HepG2 (cell line): ENCODE results near the gene NRL. TPM values are rescaled to one million over a fixed set of nuclear protein-coding genes. Genes with fewer than 3 reads are reported as not detected.
A peak's percentile ranks its signal among the peaks of the same experiment; 100 is the strongest.

Source experiments
- ATM ChIP-seq: fragments of 450-650 bp; IDR thresholded peaks from 2 replicates; pipeline ENCODE4 v1.7.1; 2017; ENCODE audit warnings: mild to moderate bottlenecking, borderline replicate concordance
- ELF1 ChIP-seq: sonication (generic); formaldehyde crosslinking; IDR thresholded peaks from 2 replicates; pipeline ENCODE4 v1.4.0; 2020; ENCODE audit warnings: missing genetic modification reagents
- EP300 ChIP-seq, 3 experiments: sonication (generic) in 1 of 3; formaldehyde crosslinking in 1 of 3; IDR thresholded peaks; 2 replicates each; pipeline versions ENCODE4 v1.5.1 to v1.6.1; 2011 to 2020; ENCODE audit warnings: low read depth in 2 of 3, low read length in 2 of 3, borderline replicate concordance in 1 of 3, improper control_type of control experiment in 1 of 3, mild to moderate bottlenecking in 1 of 3, missing genetic modification reagents in 1 of 3, moderate library complexity in 1 of 3
- FOXO1 ChIP-seq: sonication (generic); formaldehyde crosslinking; IDR thresholded peaks from 2 replicates; pipeline ENCODE4 v1.4.0; 2020; ENCODE audit warnings: missing genetic modification reagents
- HIVEP1 ChIP-seq: sonication (generic); formaldehyde crosslinking; IDR thresholded peaks from 2 replicates; pipeline ENCODE4 v1.4.0; 2020; ENCODE audit warnings: mild to moderate bottlenecking, missing genetic modification reagents
- HMGXB4 ChIP-seq, 2 experiments: sonication (generic) in 1 of 2; formaldehyde crosslinking in 1 of 2; IDR thresholded peaks; 2 replicates each; pipeline versions ENCODE4 v1.4.0 to v1.6.1; 2018 to 2020; ENCODE audit warnings: missing genetic modification reagents in 2 of 2, borderline replicate concordance in 1 of 2, low read depth in 1 of 2, mild to moderate bottlenecking in 1 of 2, missing biosample characterization in 1 of 2
- HOXA3 ChIP-seq: sonication (generic); formaldehyde crosslinking; IDR thresholded peaks from 2 replicates; pipeline ENCODE4 v1.5.0; 2020; ENCODE audit warnings: missing genetic modification reagents
- KAT8 ChIP-seq: IDR thresholded peaks from 2 replicates; pipeline ENCODE4 v1.6.1; 2016; ENCODE audit warnings: missing genetic modification reagents, missing compliant biosample characterization
- NFE2 ChIP-seq: sonication (generic); formaldehyde crosslinking; IDR thresholded peaks from 2 replicates; pipeline ENCODE4 v1.4.0; 2020; ENCODE audit warnings: missing genetic modification reagents
- NR3C1 ChIP-seq: sonication (generic); formaldehyde crosslinking; IDR thresholded peaks from 2 replicates; pipeline ENCODE4 v1.4.0; 2020; ENCODE audit warnings: missing genetic modification reagents
- ONECUT2 ChIP-seq: sonication (generic); formaldehyde crosslinking; IDR thresholded peaks from 2 replicates; pipeline ENCODE4 v1.4.0; 2020; ENCODE audit warnings: missing genetic modification reagents
- WIZ ChIP-seq: sonication (generic); formaldehyde crosslinking; IDR thresholded peaks from 2 replicates; pipeline ENCODE4 v1.5.1; 2020; ENCODE audit warnings: mild to moderate bottlenecking, missing genetic modification reagents
- ZBTB38 ChIP-seq: sonication (generic); formaldehyde crosslinking; IDR thresholded peaks from 2 replicates; pipeline ENCODE4 v1.5.1; 2020; ENCODE audit warnings: mild to moderate bottlenecking, missing genetic modification reagents
- ZNF451 ChIP-seq: sonication (generic); formaldehyde crosslinking; IDR thresholded peaks from 2 replicates; pipeline ENCODE4 v1.5.0; 2020; ENCODE audit warnings: mild to moderate bottlenecking, missing genetic modification reagents
- ZNF512B ChIP-seq: sonication (generic); formaldehyde crosslinking; IDR thresholded peaks from 2 replicates; pipeline ENCODE4 v1.5.1; 2020; ENCODE audit warnings: missing genetic modification reagents, mild to moderate bottlenecking, borderline replicate concordance
- ZNF879 ChIP-seq: sonication (generic); formaldehyde crosslinking; IDR thresholded peaks from 2 replicates; pipeline ENCODE4 v1.8.1; 2023; ENCODE audit warnings: missing genetic modification reagents
- polyA plus RNA-seq, 8 experiments: library from polyadenylated mRNA; depleted of rRNA in 3 of 8; stranded (reverse) in 7 of 8; unstranded in 1 of 8; fragments of >200 nt; fragmentation: Illumina TruSeq in 4 of 8; extraction: Trizol in 4 of 8; gene quantifications; 2 replicates each; pipeline versions ENCODE4 v1.2.1 to v1.2.3, GENCODE V29; 2011 to 2016; ENCODE audit warnings: low read depth in 4 of 8, missing spikeins in 1 of 8, mixed read lengths in 1 of 8; ENCODE audit not compliant: insufficient read depth in 1 of 8
- total RNA-seq, 5 experiments: library from RNA; depleted of rRNA; stranded (reverse); fragments of >200 nt; fragmentation: Illumina TruSeq; extraction: Trizol; gene quantifications; 2 replicates each; pipeline ENCODE4 v1.2.3, GENCODE V29; 2016; ENCODE audit warnings: low read depth in 1 of 5
- TF ChIP-seq, protein P1 (sequence below): IDR thresholded peaks from 2 replicates; pipeline ENCODE4 v1.6.1; 2012; ENCODE audit warnings: low read depth, low read length, improper control_type of control experiment
- TF ChIP-seq, protein P2 (sequence below): sonication (generic); formaldehyde crosslinking; IDR thresholded peaks from 2 replicates; pipeline ENCODE4 v1.5.0; 2020; ENCODE audit warnings: missing genetic modification reagents
- TF ChIP-seq, protein P3 (sequence below): sonication (generic); formaldehyde crosslinking; conservative IDR thresholded peaks from 2 replicates; pipeline ENCODE4 v1.8.0; 2022; ENCODE audit warnings: mild to moderate bottlenecking, moderate library complexity, missing genetic modification reagents

The NRL gene
- total and polyA plus RNA-seq, 2 of the 13 experiments (the other 11 are each of a cell fraction or from before 2014, with no cell fraction given), result 2.5 to 4.7 TPM

DNA sequence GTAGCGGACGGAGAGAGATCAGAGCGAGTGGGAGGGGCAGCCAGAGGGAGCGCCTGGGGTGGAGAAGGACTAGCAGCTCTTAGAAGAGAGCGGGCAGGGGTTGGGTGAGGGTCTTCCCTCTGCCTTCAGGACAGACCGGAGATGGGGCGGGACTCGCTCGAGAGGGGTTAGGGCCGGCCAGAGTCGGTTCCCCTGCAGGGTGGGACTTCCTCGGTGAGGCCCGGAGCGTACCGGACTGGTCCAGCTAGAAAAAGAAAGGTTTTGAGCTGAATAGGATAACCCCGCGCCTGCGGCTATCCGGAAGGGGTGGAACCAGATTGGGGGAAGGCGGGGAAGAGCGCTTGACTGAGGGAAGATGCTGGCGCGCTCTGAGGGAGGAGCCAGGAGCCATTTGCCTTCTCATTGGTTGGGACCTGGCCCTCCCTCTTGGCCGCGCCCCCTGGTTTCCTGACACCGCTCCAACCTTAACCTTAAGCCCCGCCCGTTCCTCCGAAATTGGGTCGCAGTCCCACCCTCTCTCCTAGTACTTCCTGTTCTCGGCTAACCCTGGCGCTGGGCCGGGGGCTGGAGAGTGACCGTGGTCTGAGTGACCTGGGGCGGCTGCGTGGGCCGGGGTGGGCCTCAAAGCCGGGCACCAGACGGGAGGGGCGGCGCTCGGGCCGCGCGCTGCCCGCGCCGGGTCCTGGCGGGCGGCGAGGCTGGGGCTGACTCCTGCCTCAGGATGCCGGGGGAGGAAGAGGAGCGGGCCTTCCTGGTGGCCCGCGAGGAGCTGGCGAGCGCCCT, 32.4 kb upstream of the NRL start, which contains the start of gene RNF31 (continued):
- TF ChIP-seq, protein P1, sequence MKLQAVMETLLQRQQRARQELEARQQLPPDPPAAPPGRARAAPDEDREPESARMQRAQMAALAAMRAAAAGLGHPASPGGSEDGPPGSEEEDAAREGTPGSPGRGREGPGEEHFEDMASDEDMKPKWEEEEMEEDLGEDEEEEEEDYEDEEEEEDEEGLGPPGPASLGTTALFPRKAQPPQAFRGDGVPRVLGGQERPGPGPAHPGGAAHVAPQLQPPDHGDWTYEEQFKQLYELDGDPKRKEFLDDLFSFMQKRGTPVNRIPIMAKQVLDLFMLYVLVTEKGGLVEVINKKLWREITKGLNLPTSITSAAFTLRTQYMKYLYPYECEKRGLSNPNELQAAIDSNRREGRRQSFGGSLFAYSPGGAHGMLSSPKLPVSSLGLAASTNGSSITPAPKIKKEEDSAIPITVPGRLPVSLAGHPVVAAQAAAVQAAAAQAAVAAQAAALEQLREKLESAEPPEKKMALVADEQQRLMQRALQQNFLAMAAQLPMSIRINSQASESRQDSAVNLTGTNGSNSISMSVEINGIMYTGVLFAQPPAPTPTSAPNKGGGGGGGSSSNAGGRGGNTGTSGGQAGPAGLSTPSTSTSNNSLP, result no peak
- TF ChIP-seq NFE2 (CRISPR knock-in tag), result no peak
- no peak for TF ChIP-seq EP300 (IDR thresholded peaks at IDR 0.05; ENCODE audit: low read depth in 2 of 2, low read length in 2 of 2)
- TF ChIP-seq EP300 (CRISPR knock-in tag; IDR thresholded peaks at IDR 0.05; ENCODE audit: borderline replicate concordance), result peak; percentile 33; the same call in 1 of the 2 replicates
- TF ChIP-seq, protein P2, sequence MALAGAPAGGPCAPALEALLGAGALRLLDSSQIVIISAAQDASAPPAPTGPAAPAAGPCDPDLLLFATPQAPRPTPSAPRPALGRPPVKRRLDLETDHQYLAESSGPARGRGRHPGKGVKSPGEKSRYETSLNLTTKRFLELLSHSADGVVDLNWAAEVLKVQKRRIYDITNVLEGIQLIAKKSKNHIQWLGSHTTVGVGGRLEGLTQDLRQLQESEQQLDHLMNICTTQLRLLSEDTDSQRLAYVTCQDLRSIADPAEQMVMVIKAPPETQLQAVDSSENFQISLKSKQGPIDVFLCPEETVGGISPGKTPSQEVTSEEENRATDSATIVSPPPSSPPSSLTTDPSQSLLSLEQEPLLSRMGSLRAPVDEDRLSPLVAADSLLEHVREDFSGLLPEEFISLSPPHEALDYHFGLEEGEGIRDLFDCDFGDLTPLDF (CRISPR knock-in tag), result peak; percentile 46
- no peak for TF ChIP-seq ATM
- TF ChIP-seq WIZ (CRISPR knock-in tag), result no peak
- TF ChIP-seq NR3C1 (CRISPR knock-in tag), result 0 out of 2 replicates have a peak, but pooled peaks have one; percentile 11
- TF ChIP-seq HMGXB4 (CRISPR knock-in tag; IDR thresholded peaks at IDR 0.05; ENCODE audit: borderline replicate concordance in 1 of 2, low read depth in 1 of 2), result peak; percentile 59 to 67
- TF ChIP-seq HOXA3 (CRISPR knock-in tag), result peak; percentile 41; the same call in 1 of the 2 replicates
- TF ChIP-seq ONECUT2, result peak; percentile 9
- TF ChIP-seq HIVEP1, result peak; percentile 58
- no peak for TF ChIP-seq ZNF512B (CRISPR knock-in tag)
- peak; percentile 71 for TF ChIP-seq FOXO1
- TF ChIP-seq, protein P3, sequence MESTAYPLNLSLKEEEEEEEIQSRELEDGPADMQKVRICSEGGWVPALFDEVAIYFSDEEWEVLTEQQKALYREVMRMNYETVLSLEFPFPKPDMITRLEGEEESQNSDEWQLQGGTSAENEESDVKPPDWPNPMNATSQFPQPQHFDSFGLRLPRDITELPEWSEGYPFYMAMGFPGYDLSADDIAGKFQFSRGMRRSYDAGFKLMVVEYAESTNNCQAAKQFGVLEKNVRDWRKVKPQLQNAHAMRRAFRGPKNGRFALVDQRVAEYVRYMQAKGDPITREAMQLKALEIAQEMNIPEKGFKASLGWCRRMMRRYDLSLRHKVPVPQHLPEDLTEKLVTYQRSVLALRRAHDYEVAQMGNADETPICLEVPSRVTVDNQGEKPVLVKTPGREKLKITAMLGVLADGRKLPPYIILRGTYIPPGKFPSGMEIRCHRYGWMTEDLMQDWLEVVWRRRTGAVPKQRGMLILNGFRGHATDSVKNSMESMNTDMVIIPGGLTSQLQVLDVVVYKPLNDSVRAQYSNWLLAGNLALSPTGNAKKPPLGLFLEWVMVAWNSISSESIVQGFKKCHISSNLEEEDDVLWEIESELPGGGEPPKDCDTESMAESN, result no peak
- peak; percentile 37 for TF ChIP-seq ZNF451 (CRISPR knock-in tag)
- TF ChIP-seq ELF1 (CRISPR knock-in tag), result peak; percentile 90
- TF ChIP-seq KAT8, result peak; percentile 84
- TF ChIP-seq ZNF879, result peak; percentile 97
- peak; percentile 85 for TF ChIP-seq ZBTB38 (CRISPR knock-in tag)
